C4-2B (cell line): ENCODE data around the gene NBAS.

Source experiments
- H3K27ac ChIP-seq: fragments of 450-650 bp; 2 replicates; pipeline ENCODE4 v1.5.1; 2017
- CTCF ChIP-seq: fragments of 450-650 bp; conservative IDR thresholded peaks from 2 replicates; pipeline ENCODE4 v1.5.1; 2017; ENCODE audit warnings: mild to moderate bottlenecking
- ZFX ChIP-seq: fragments of 450-650 bp; IDR thresholded peaks from 2 replicates; pipeline ENCODE4 v1.6.1; 2017

The NBAS gene

GRCh38 chr2:15293262-15293937, 267.7 kb downstream of the NBAS start:
- H3K27ac ChIP-seq, result no peak overlapping the region
- no peak for TF ChIP-seq CTCF
- TF ChIP-seq ZFX, result no peak

GRCh38 chr2:15287447-15288184, 273.5 kb downstream of the NBAS start:
- TF ChIP-seq CTCF, result no peak
- H3K27ac ChIP-seq, result no peak overlapping the region

GRCh38 chr2:15284614-15285013, 276.5 kb downstream of the NBAS start:
- TF ChIP-seq CTCF, result no peak
- no peak for TF ChIP-seq ZFX
- H3K27ac ChIP-seq, result no peak overlapping the region

- TF ChIP-seq ZFX (no peak), CTCF (no peak)
- H3K27ac ChIP-seq, result no peak overlapping the region
Observed at GRCh38 chr2:15281681-15282080, 279.5 kb downstream of the NBAS start.

- TF ChIP-seq ZFX, result no peak
- TF ChIP-seq CTCF, result no peak
- H3K27ac ChIP-seq, result no peak overlapping the region
Observed at GRCh38 chr2:15279201-15279876, 281.8 kb downstream of the NBAS start.

GRCh38 chr2:15278296-15278695, 282.8 kb downstream of the NBAS start:
- no peak for TF ChIP-seq ZFX
- no peak for TF ChIP-seq CTCF

GRCh38 chr2:15275346-15275745, 285.8 kb downstream of the NBAS start:
- no peak overlapping the region for H3K27ac ChIP-seq
- TF ChIP-seq CTCF, result no peak
- no peak for TF ChIP-seq ZFX

More at GRCh38 chr2:15278296-15278695, 282.8 kb downstream of the NBAS start:
- no peak overlapping the region for H3K27ac ChIP-seq
